GM10266 (cell line): Measurements from ENCODE around the gene LENEP.

Experiments used
- DNase-seq: peaks from one replicate; pipeline ENCODE4 v3.0.0; 2012; ENCODE audit errors: extremely low spot score
- CTCF ChIP-seq: IDR thresholded peaks from 2 replicates; pipeline ENCODE4 v1.5.1; 2012; ENCODE audit warnings: mild to moderate bottlenecking, low read depth; ENCODE audit not compliant: control insufficient read depth, insufficient read depth; ENCODE audit errors: missing control alignments

LENEP gene

GRCh38 chr1:154951901-154952657 lies 41.3 kb upstream of the LENEP start:
- no peak for DNase-seq
- TF ChIP-seq CTCF = no peak

GRCh38 chr1:154952664-154953063 lies 40.7 kb upstream of the LENEP start:
- TF ChIP-seq CTCF = no peak
- no peak for DNase-seq

- TF ChIP-seq CTCF = no peak
Measured at GRCh38 chr1:154953611-154954038, 39.8 kb upstream of the LENEP start.

GRCh38 chr1:154954541-154954940 lies 38.8 kb upstream of the LENEP start:
- no peak for TF ChIP-seq CTCF
- DNase-seq = no peak

More at GRCh38 chr1:154953611-154954038, 39.8 kb upstream of the LENEP start:
- DNase-seq = no peak

GRCh38 chr1:154955039-154955717 lies 38.2 kb upstream of the LENEP start:
- TF ChIP-seq CTCF = no peak
- peak; percentile 80 for DNase-seq

GRCh38 chr1:154955718-154956543 lies 37.5 kb upstream of the LENEP start, which contains the start of gene PBXIP1:
PBXIP1 (minus strand) TSS chr1:154956099; CDS start chr1:154953721, 2,378 bp downstream.
- TF ChIP-seq CTCF = peak; percentile 19
- DNase-seq = peak; percentile 93
